ENCODE measurements around the gene CYB561D2.
"Not testable (repeated sequence)": the region's sequence is repeated elsewhere in the genome, so short reads cannot be mapped to it uniquely, and the experiment has no call there.

The CYB561D2 gene

GRCh38 chr3:50350527-50351322 is at the start of gene CYB561D2, which contains the start of gene NPRL2:
TSS of gene CYB561D2 (plus strand) at chr3:50350862. CDS start at chr3:50351434, 572 bp downstream.
TSS of gene NPRL2 (minus strand) at chr3:50350775. CDS start at chr3:50350652, 123 bp downstream.
- peak; percentile 94 for DNase-seq

- DNase-seq = no peak
These were observed 48.3 kb upstream of the CYB561D2 start for GRCh38 chr3:50302095-50303012.

GRCh38 chr3:50303013-50303815 is 47.4 kb upstream of the CYB561D2 start, which contains the start of gene HYAL1:
TSS of gene HYAL1 (minus strand) at chr3:50303574. CDS start at chr3:50302956, 618 bp downstream.
- DNase-seq = peak; percentile 86

- no peak for DNase-seq
These were observed 46.1 kb upstream of the CYB561D2 start for GRCh38 chr3:50304601-50305000.

- DNase-seq = not testable (repeated sequence)
These were observed 38.6 kb upstream of the CYB561D2 start for GRCh38 chr3:50312041-50312440.

- DNase-seq = no peak
These were observed 36.3 kb upstream of the CYB561D2 start for GRCh38 chr3:50314342-50314741.

- no peak for DNase-seq
These were observed 35.8 kb upstream of the CYB561D2 start for GRCh38 chr3:50314816-50315215.

- no peak for DNase-seq
These were observed 33.9 kb upstream of the CYB561D2 start for GRCh38 chr3:50316657-50317242.

- DNase-seq = no peak
These were observed 33.4 kb upstream of the CYB561D2 start for GRCh38 chr3:50317300-50317699.

GRCh38 chr3:50318163-50318562 is 32.5 kb upstream of the CYB561D2 start:
- no peak for DNase-seq

- no peak for DNase-seq
These were observed 32.0 kb upstream of the CYB561D2 start for GRCh38 chr3:50318615-50319014.

GRCh38 chr3:50319181-50319893 is 31.3 kb upstream of the CYB561D2 start:
- no peak for DNase-seq

GRCh38 chr3:50319894-50320625 is 30.6 kb upstream of the CYB561D2 start:
- DNase-seq = no peak

- DNase-seq = peak; percentile 81
These were observed 29.8 kb upstream of the CYB561D2 start for GRCh38 chr3:50320853-50321335.

- peak; percentile 94 for DNase-seq
These were observed 29.1 kb upstream of the CYB561D2 start for GRCh38 chr3:50321336-50322114.

GRCh38 chr3:50322115-50322385 is 28.6 kb upstream of the CYB561D2 start:
- DNase-seq = no peak

- no peak for DNase-seq
These were observed 28.1 kb upstream of the CYB561D2 start, which contains the start of gene HYAL2 for GRCh38 chr3:50322386-50323091. TSS of gene HYAL2 (minus strand) at chr3:50322745. CDS start at chr3:50320489, 2,256 bp downstream.

GRCh38 chr3:50323092-50323600 is 27.5 kb upstream of the CYB561D2 start:
- no peak for DNase-seq

GRCh38 chr3:50323614-50324199 is 27.0 kb upstream of the CYB561D2 start:
- DNase-seq = no peak
